ENCODE data around the gene LKAAEAR1.

GRCh38 chr20:64071341-64072332 is 12.6 kb downstream of the LKAAEAR1 start:
- no peak for TF ChIP-seq CTCF (IDR thresholded peaks at IDR 0.05; ENCODE audit: low read depth, low read length)
- TF ChIP-seq EZH2phosphoT487 (IDR thresholded peaks at IDR 0.05; ENCODE audit: low read depth): no peak

Measured in OCI-LY3 (cell line).